ENCODE results near the gene S100B.

S100B gene

DNA sequence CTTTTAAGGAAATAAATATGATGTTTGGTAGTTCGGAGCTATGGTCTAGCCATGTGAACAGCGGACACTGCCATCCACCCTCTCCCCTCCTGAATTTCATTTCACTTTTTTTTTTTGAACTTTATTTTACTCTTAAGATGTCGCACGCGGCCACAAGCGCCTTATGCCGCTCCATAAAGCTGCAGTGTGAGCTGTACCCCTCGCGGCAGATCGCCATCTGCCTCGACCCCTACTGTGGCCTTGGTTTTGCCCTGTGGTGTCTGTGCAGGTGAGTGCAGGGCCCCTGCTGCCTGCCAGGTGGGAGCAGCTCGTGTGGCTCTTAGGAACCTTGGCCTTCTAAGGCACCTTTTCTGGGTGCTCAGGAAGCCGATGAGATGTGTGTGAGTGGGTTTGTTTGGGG, 48.1 kb downstream of the S100B start:
- no CpG with 5 or more reads among the region's 13 CpGs for WGBS (ENCODE audit: extremely low coverage, insufficient coverage, low lambda C conversion rate)
- DNase-seq: no peak
- H3K4ac ChIP-seq (ENCODE audit: low read depth, low read length): no peak overlapping the region

GRCh38 chr21:46555678-46556077, 49.2 kb downstream of the S100B start:
- Histone ChIP-seq H3K4me3 (ENCODE audit: low read length) (no peak overlapping the region), H2AK5ac (ENCODE audit: low read length) (no peak overlapping the region), H4K8ac (ENCODE audit: low read depth, low read length) (no peak overlapping the region), H3K9ac (ENCODE audit: low read length) (no peak overlapping the region), H3K27ac (ENCODE audit: low read depth, low read length) (no peak overlapping the region), H3K79me2 (ENCODE audit: control insufficient read depth, insufficient read depth, low read length) (no peaks in the 10 kb centered on the region), H3K79me1 (ENCODE audit: low read length) (no peaks in the 10 kb centered on the region), H3K4me2 (ENCODE audit: low read length) (no peak overlapping the region), H3K36me3 (ENCODE audit: control insufficient read depth, insufficient read depth, low read length) (peaks cover 6% of the 10 kb centered on the region), H3K18ac (ENCODE audit: low read length) (no peak overlapping the region), H4K5ac (ENCODE audit: low read length) (no peak overlapping the region), H3K4ac (ENCODE audit: low read depth, low read length) (no peak overlapping the region), H3K56ac (ENCODE audit: low read length) (no peak overlapping the region), H2BK15ac (replicated peaks; ENCODE audit: low read depth) (no peak overlapping the region), H3K4me1 (ENCODE audit: control insufficient read depth, low read depth, low read length) (no peaks in the 10 kb centered on the region), H3K27me3 (ENCODE audit: insufficient read depth, low read length, poor library complexity) (no peaks in the 10 kb centered on the region), H2BK120ac (ENCODE audit: low read depth, low read length) (no peak overlapping the region), H2BK5ac (ENCODE audit: low read length) (no peak overlapping the region), H3K23ac (ENCODE audit: low read length) (no peak overlapping the region)
- DNase-seq: no peak
- WGBS (ENCODE audit: extremely low coverage, insufficient coverage, low lambda C conversion rate): no CpG with 5 or more reads among the region's 16 CpGs

More for the DNA sequence above, 48.1 kb downstream of the S100B start:
- H3K4me2 ChIP-seq (ENCODE audit: low read length): no peak overlapping the region
- H3K9ac ChIP-seq (ENCODE audit: low read length): no peak overlapping the region
- peaks cover 4% of the 10 kb centered on the region for H3K36me3 ChIP-seq (ENCODE audit: control insufficient read depth, insufficient read depth, low read length)
- no peak overlapping the region for H2BK15ac ChIP-seq (replicated peaks; ENCODE audit: low read depth)
- no peaks in the 10 kb centered on the region for H3K79me1 ChIP-seq (ENCODE audit: low read length)
- no peaks in the 10 kb centered on the region for H3K27me3 ChIP-seq (ENCODE audit: insufficient read depth, low read length, poor library complexity)
- no peak overlapping the region for H2BK5ac ChIP-seq (ENCODE audit: low read length)
- no peaks in the 10 kb centered on the region for H3K79me2 ChIP-seq (ENCODE audit: control insufficient read depth, insufficient read depth, low read length)
- no peak overlapping the region for H3K56ac ChIP-seq (ENCODE audit: low read length)
- no peak overlapping the region for H3K23ac ChIP-seq (ENCODE audit: low read length)
- no peak overlapping the region for H4K8ac ChIP-seq (ENCODE audit: low read depth, low read length)
- H3K18ac ChIP-seq (ENCODE audit: low read length): no peak overlapping the region
- no peaks in the 10 kb centered on the region for H3K4me1 ChIP-seq (ENCODE audit: control insufficient read depth, low read depth, low read length)
- no peak overlapping the region for H4K5ac ChIP-seq (ENCODE audit: low read length)
- H3K4me3 ChIP-seq (ENCODE audit: low read length): no peak overlapping the region
- H3K27ac ChIP-seq (ENCODE audit: low read depth, low read length): no peak overlapping the region
- no peak overlapping the region for H2AK5ac ChIP-seq (ENCODE audit: low read length)
- no peak overlapping the region for H2BK120ac ChIP-seq (ENCODE audit: low read depth, low read length)

- peaks cover 6% of the 10 kb centered on the region for H3K36me3 ChIP-seq (ENCODE audit: control insufficient read depth, insufficient read depth, low read length)
- no CpG with 5 or more reads among the region's 9 CpGs for WGBS (ENCODE audit: extremely low coverage, insufficient coverage, low lambda C conversion rate)
Measured at GRCh38 chr21:46555225-46555617, 49.7 kb downstream of the S100B start.

DNA sequence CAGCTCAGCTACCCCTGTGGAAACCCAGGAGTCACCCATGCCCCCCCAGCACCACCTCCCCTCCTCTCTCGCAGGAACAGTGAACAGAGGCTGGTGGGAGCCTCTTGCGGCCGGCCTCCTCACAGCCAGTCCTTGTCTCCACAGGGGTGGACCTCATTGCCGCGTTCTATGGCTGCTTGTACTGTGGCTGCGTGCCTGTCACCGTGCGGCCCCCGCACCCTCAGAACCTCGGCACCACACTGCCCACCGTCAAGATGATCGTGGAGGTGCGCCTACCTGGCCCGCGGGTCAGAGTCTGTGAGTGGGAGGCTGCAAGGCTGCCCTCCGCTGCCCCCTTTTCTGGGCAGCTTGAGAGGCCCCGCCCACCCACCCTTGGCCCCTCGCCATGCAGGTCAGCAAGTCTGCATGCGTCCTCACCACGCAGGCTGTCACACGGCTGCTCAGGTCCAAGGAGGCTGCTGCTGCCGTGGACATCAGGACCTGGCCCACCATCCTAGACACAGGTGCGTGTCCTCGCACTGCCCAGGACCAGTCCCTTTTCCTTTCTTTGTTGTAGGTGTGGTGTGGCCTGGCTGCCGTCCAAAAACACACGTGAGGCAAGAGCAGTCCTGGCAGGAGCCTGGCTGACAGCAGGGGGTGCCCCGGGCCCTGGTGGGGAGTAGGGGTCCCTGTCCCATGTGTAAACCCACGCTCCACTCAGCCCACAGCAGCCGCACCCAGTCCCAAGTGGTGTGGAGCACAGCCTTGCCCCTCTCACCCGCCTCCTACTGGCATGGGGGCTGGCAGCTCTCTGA, 50.3 kb downstream of the S100B start:
- no CpG with 5 or more reads among the region's 30 CpGs for WGBS (ENCODE audit: extremely low coverage, insufficient coverage, low lambda C conversion rate)

More at GRCh38 chr21:46555225-46555617, 49.7 kb downstream of the S100B start:
- Histone ChIP-seq H4K8ac (ENCODE audit: low read depth, low read length) (no peak overlapping the region), H3K79me2 (ENCODE audit: control insufficient read depth, insufficient read depth, low read length) (no peaks in the 10 kb centered on the region), H2BK120ac (ENCODE audit: low read depth, low read length) (no peak overlapping the region), H3K18ac (ENCODE audit: low read length) (no peak overlapping the region), H3K56ac (ENCODE audit: low read length) (no peak overlapping the region), H3K27ac (ENCODE audit: low read depth, low read length) (no peak overlapping the region), H3K79me1 (ENCODE audit: low read length) (no peaks in the 10 kb centered on the region), H3K4me1 (ENCODE audit: control insufficient read depth, low read depth, low read length) (no peaks in the 10 kb centered on the region), H3K23ac (ENCODE audit: low read length) (no peak overlapping the region), H2BK15ac (replicated peaks; ENCODE audit: low read depth) (no peak overlapping the region), H4K5ac (ENCODE audit: low read length) (no peak overlapping the region), H3K9ac (ENCODE audit: low read length) (no peak overlapping the region), H2BK5ac (ENCODE audit: low read length) (no peak overlapping the region), H3K4ac (ENCODE audit: low read depth, low read length) (no peak overlapping the region), H3K27me3 (ENCODE audit: insufficient read depth, low read length, poor library complexity) (no peaks in the 10 kb centered on the region), H2AK5ac (ENCODE audit: low read length) (no peak overlapping the region), H3K4me3 (ENCODE audit: low read length) (no peak overlapping the region), H3K4me2 (ENCODE audit: low read length) (no peak overlapping the region)
- DNase-seq: no peak

GRCh38 chr21:46553993-46554392, 50.9 kb downstream of the S100B start:
- Histone ChIP-seq H3K79me1 (ENCODE audit: low read length) (no peaks in the 10 kb centered on the region), H2BK5ac (ENCODE audit: low read length) (no peak overlapping the region), H3K79me2 (ENCODE audit: control insufficient read depth, insufficient read depth, low read length) (no peaks in the 10 kb centered on the region), H3K4me1 (ENCODE audit: control insufficient read depth, low read depth, low read length) (no peaks in the 10 kb centered on the region), H2AK5ac (ENCODE audit: low read length) (no peak overlapping the region), H3K4me2 (ENCODE audit: low read length) (no peak overlapping the region), H3K56ac (ENCODE audit: low read length) (no peak overlapping the region), H3K4ac (ENCODE audit: low read depth, low read length) (no peak overlapping the region), H3K18ac (ENCODE audit: low read length) (no peak overlapping the region), H3K27me3 (ENCODE audit: insufficient read depth, low read length, poor library complexity) (no peaks in the 10 kb centered on the region), H4K5ac (ENCODE audit: low read length) (no peak overlapping the region), H4K8ac (ENCODE audit: low read depth, low read length) (no peak overlapping the region), H2BK120ac (ENCODE audit: low read depth, low read length) (no peak overlapping the region), H3K36me3 (ENCODE audit: control insufficient read depth, insufficient read depth, low read length) (peaks cover 9% of the 10 kb centered on the region), H2BK15ac (replicated peaks; ENCODE audit: low read depth) (no peak overlapping the region), H3K23ac (ENCODE audit: low read length) (no peak overlapping the region), H3K9ac (ENCODE audit: low read length) (no peak overlapping the region), H3K27ac (ENCODE audit: low read depth, low read length) (no peak overlapping the region), H3K4me3 (ENCODE audit: low read length) (no peak overlapping the region)
- DNase-seq: no peak
- WGBS (ENCODE audit: extremely low coverage, insufficient coverage, low lambda C conversion rate): no CpG with 5 or more reads among the region's 13 CpGs

More for the DNA sequence above, 50.3 kb downstream of the S100B start:
- Histone ChIP-seq H3K4me1 (ENCODE audit: control insufficient read depth, low read depth, low read length) (no peaks in the 10 kb centered on the region), H2BK120ac (ENCODE audit: low read depth, low read length) (no peak overlapping the region), H3K56ac (ENCODE audit: low read length) (no peak overlapping the region), H3K4ac (ENCODE audit: low read depth, low read length) (no peak overlapping the region), H2AK5ac (ENCODE audit: low read length) (no peak overlapping the region), H3K79me1 (ENCODE audit: low read length) (no peaks in the 10 kb centered on the region), H3K36me3 (ENCODE audit: control insufficient read depth, insufficient read depth, low read length) (peaks cover 6% of the 10 kb centered on the region), H3K79me2 (ENCODE audit: control insufficient read depth, insufficient read depth, low read length) (no peaks in the 10 kb centered on the region), H3K4me3 (ENCODE audit: low read length) (no peak overlapping the region), H4K5ac (ENCODE audit: low read length) (no peak overlapping the region), H3K27me3 (ENCODE audit: insufficient read depth, low read length, poor library complexity) (no peaks in the 10 kb centered on the region), H4K8ac (ENCODE audit: low read depth, low read length) (no peak overlapping the region), H2BK5ac (ENCODE audit: low read length) (no peak overlapping the region), H3K18ac (ENCODE audit: low read length) (no peak overlapping the region), H3K4me2 (ENCODE audit: low read length) (no peak overlapping the region), H3K9ac (ENCODE audit: low read length) (no peak overlapping the region), H3K27ac (ENCODE audit: low read depth, low read length) (no peak overlapping the region), H2BK15ac (replicated peaks; ENCODE audit: low read depth) (no peak overlapping the region), H3K23ac (ENCODE audit: low read length) (no peak overlapping the region)
- DNase-seq: no peak

Measured in mesendoderm (in vitro differentiated cells).